ENCODE results near the gene ATP8B2.

Gene ATP8B2

GRCh38 chr1:154329551-154330131 lies 4.3 kb downstream of the ATP8B2 start:
- DNase-seq (ENCODE audit: extremely low spot score): no peak
- CTCF ChIA-PET: interaction anchor here (0.6 to 1.1 kb wide), 2 partner anchors 44 to 76 kb away, joined by 3 read pairs; no protein-coding TSS in a partner anchor
- TF ChIP-seq PKNOX1 (IDR thresholded peaks at IDR 0.05) (no peak), SUZ12 (IDR thresholded peaks at IDR 0.05) (no peak), CTBP1 (IDR thresholded peaks at IDR 0.05; ENCODE audit: borderline replicate concordance) (no peak), FOXA1 (IDR thresholded peaks at IDR 0.05) (no peak), HDGF (IDR thresholded peaks at IDR 0.05; ENCODE audit: borderline replicate concordance) (no peak), BHLHE40 (IDR thresholded peaks at IDR 0.05; ENCODE audit: borderline replicate concordance) (no peak), L3MBTL2 (conservative IDR thresholded peaks at IDR 0.05) (no peak), SP1 (IDR thresholded peaks at IDR 0.05) (no peak), ELF4 (IDR thresholded peaks at IDR 0.05) (no peak)
- POLR2A ChIA-PET: no interaction called here

GRCh38 chr1:154330669-154331068 lies 5.3 kb downstream of the ATP8B2 start:
- POLR2A ChIA-PET: no interaction called here
- CTCF ChIA-PET: interaction anchor here (0.7 kb wide), 1 partner anchor 664 kb away, joined by 3 read pairs; no protein-coding TSS in a partner anchor
- TF ChIP-seq FOXK2 (IDR thresholded peaks at IDR 0.05): no peak
- no peak for TF ChIP-seq TARDBP (IDR thresholded peaks at IDR 0.05)
- TF ChIP-seq FOXM1 (IDR thresholded peaks at IDR 0.05; ENCODE audit: borderline replicate concordance): no peak
- TF ChIP-seq NFRKB (IDR thresholded peaks at IDR 0.05): no peak
- no peak for TF ChIP-seq ARNT (IDR thresholded peaks at IDR 0.05)
- DNase-seq (ENCODE audit: extremely low spot score): no peak

DNA sequence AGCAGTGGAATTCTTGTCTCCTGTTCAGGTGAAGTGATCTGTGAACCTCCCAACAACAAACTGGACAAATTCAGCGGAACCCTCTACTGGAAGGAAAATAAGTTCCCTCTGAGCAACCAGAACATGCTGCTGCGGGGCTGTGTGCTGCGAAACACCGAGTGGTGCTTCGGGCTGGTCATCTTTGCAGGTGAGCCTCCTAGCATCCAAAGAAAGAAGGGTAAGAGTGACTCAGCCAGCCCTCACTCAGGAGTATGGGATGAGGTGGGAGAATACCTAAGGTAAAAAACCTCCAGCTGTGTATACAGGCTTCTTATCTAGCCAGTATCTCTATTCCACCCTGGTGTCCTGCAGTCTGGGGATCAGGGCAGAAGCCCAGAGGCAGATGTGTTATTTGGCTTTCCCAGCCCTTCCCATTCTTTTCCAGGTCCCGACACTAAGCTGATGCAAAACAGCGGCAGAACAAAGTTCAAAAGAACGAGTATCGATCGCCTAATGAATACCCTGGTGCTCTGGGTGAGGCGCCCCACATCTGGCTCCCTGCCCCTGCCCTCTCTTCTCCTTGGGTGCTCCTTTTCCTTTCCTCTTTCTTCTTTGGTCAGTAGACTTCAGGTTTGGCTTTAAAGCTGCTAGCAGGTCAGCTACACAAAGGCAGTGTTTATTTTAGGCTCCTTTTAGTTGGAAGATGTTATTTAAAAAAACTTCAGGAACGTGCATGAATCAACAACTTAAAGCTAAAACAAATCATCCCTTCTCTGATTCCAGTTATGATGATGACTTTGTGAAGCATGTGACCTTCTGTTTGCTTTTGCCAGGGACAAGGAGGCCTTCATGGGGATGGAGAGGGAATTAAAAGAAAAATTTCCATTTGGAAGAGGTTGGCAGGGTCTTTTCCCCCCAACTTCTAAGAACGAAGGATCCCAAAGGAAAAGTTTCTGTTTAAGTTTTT lies 9.0 kb downstream of the ATP8B2 start:
- TF ChIP-seq NFRKB (IDR thresholded peaks at IDR 0.05): no peak
- TF ChIP-seq FOXK2 (IDR thresholded peaks at IDR 0.05): no peak
- TF ChIP-seq TARDBP (IDR thresholded peaks at IDR 0.05): no peak
- TF ChIP-seq CTBP1 (IDR thresholded peaks at IDR 0.05; ENCODE audit: borderline replicate concordance): no peak
- no peak for TF ChIP-seq ZNF384 (IDR thresholded peaks at IDR 0.05)
- no peak for TF ChIP-seq PKNOX1 (IDR thresholded peaks at IDR 0.05)
- TF ChIP-seq ARNT (IDR thresholded peaks at IDR 0.05): no peak
- TF ChIP-seq FOXA1 (IDR thresholded peaks at IDR 0.05): no peak
- no peak for TF ChIP-seq FOXM1 (IDR thresholded peaks at IDR 0.05; ENCODE audit: borderline replicate concordance)
- no peak for TF ChIP-seq L3MBTL2 (conservative IDR thresholded peaks at IDR 0.05)
- TF ChIP-seq ELF4 (IDR thresholded peaks at IDR 0.05): no peak
- ChIA-PET POLR2A (interaction anchor here (0.7 to 3.3 kb wide), 3 partner anchors 9 to 536 kb away, joined by 3 to 24 read pairs (median 3); partner anchors contain the start of genes ATP8B2 and KCNN3), CTCF (interaction anchor here (0.5 to 3.4 kb wide), 32 partner anchors 9 to 1753 kb away, joined by 3 to 65 read pairs (median 4); partner anchors contain the start of genes AQP10, ATP8B2, HAX1 and TPM3)
- DNase-seq (ENCODE audit: extremely low spot score): no peak

DNA sequence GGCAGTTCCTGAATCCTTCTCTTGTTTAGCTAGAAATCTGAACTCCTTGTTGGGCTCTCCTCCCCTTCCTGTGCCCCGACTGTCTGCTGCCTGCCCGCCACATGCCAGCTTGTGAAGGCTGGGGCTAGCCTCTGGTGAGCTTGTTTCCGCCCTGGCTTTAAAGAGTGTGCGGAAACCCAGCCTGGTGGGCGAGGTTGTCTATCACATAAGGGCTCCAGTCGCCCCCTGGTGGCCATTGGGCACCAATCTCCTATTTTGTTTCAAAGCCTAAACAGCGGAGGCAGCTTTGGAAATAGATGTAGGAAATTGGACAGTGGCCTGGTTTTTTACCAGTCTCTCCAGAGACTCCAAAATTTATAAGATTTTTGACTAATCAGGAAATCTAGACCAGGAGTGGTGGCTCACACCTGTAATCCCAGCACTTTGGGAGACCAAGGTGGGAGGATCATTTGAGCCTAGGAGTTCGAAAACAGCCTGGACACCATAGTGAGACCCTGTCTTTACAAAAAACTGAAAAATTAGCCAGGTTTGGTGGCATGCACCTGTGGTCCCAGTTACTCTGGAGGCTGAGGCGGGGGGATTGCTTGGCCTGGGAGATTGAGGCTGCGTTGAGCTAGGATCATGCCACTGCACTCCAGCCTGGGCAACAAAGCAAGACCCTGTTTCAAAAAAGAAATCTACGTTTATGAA lies 9.8 kb downstream of the ATP8B2 start:
- ChIA-PET POLR2A (interaction anchor here (0.7 to 3.3 kb wide), 2 partner anchors 10 to 535 kb away, joined by 3 to 24 read pairs; partner anchors contain the start of genes ATP8B2 and KCNN3), CTCF (interaction anchor here (0.5 to 3.4 kb wide), 31 partner anchors 10 to 803 kb away, joined by 3 to 65 read pairs (median 4); partner anchors contain the start of genes AQP10, ATP8B2, HAX1 and TPM3)
- TF ChIP-seq HDGF (IDR thresholded peaks at IDR 0.05; ENCODE audit: borderline replicate concordance) (no peak), FOXM1 (IDR thresholded peaks at IDR 0.05; ENCODE audit: borderline replicate concordance) (no peak), ZNF384 (IDR thresholded peaks at IDR 0.05) (no peak), BHLHE40 (IDR thresholded peaks at IDR 0.05; ENCODE audit: borderline replicate concordance) (no peak), FOXA1 (IDR thresholded peaks at IDR 0.05) (no peak), PKNOX1 (IDR thresholded peaks at IDR 0.05) (peak; percentile 33; the same call in 1 of the 2 replicates), L3MBTL2 (conservative IDR thresholded peaks at IDR 0.05) (no peak)
- DNase-seq (ENCODE audit: extremely low spot score): peak; percentile 89

- TF ChIP-seq SUZ12 (IDR thresholded peaks at IDR 0.05) (no peak), SP1 (IDR thresholded peaks at IDR 0.05) (no peak), ELF4 (IDR thresholded peaks at IDR 0.05) (no peak), NFRKB (IDR thresholded peaks at IDR 0.05) (no peak), ARNT (IDR thresholded peaks at IDR 0.05) (no peak), TARDBP (IDR thresholded peaks at IDR 0.05) (no peak), FOXA1 (IDR thresholded peaks at IDR 0.05) (no peak), LEF1 (IDR thresholded peaks at IDR 0.05; ENCODE audit: borderline replicate concordance) (no peak), FOXM1 (IDR thresholded peaks at IDR 0.05; ENCODE audit: borderline replicate concordance) (no peak), HDGF (IDR thresholded peaks at IDR 0.05; ENCODE audit: borderline replicate concordance) (no peak), CTBP1 (IDR thresholded peaks at IDR 0.05; ENCODE audit: borderline replicate concordance) (no peak), L3MBTL2 (conservative IDR thresholded peaks at IDR 0.05) (no peak), FOXK2 (IDR thresholded peaks at IDR 0.05) (no peak), ZNF384 (IDR thresholded peaks at IDR 0.05) (no peak), PKNOX1 (IDR thresholded peaks at IDR 0.05) (no peak), BHLHE40 (IDR thresholded peaks at IDR 0.05; ENCODE audit: borderline replicate concordance) (no peak)
- ChIA-PET CTCF (interaction anchor here (0.7 to 3.2 kb wide), 3 partner anchors 8 to 635 kb away, joined by 4 to 65 read pairs (median 27); partner anchors contain the start of gene ATP8B2), POLR2A (no interaction called here)
- DNase-seq (ENCODE audit: extremely low spot score): no peak
Observed at GRCh38 chr1:154337253-154337894, 12.0 kb downstream of the ATP8B2 start.
